GM10266 (cell line): ENCODE results near the gene NPAS3.
A peak's percentile ranks its signal among the peaks of the same experiment; 100 is the strongest.

Experiments used
- DNase-seq: peaks from one replicate; pipeline ENCODE4 v3.0.0; 2012; ENCODE audit errors: extremely low spot score
- CTCF ChIP-seq: IDR thresholded peaks from 2 replicates; pipeline ENCODE4 v1.5.1; 2012; ENCODE audit warnings: mild to moderate bottlenecking, low read depth; ENCODE audit not compliant: control insufficient read depth, insufficient read depth; ENCODE audit errors: missing control alignments

NPAS3 gene

GRCh38 chr14:33563191-33563900 lies 624.7 kb downstream of the NPAS3 start:
- TF ChIP-seq CTCF = no peak
- DNase-seq = no peak

GRCh38 chr14:33563901-33564197 lies 625.2 kb downstream of the NPAS3 start:
- DNase-seq = no peak
- no peak for TF ChIP-seq CTCF

GRCh38 chr14:33564774-33565630 lies 626.3 kb downstream of the NPAS3 start:
- peak; percentile 5 for DNase-seq
- TF ChIP-seq CTCF = no peak

DNA sequence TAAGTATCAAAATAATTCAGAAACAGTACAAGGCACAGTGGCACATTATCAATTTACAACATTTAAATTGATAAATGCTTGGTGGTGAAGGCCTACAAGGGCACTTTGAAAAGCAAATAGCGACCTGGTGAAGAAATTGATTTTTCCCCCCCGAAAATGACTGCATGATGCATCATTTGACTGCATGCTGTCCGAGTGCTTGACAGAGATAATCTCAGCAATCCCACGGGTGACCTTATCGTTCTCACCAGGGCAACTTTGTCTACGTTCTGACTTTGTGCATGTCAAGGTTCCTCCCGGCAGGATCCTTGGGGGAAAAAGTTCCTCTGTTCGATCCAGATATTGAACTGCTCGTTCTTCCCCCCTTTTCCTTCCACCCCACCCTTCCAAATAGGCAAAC lies 627.4 kb downstream of the NPAS3 start:
- no peak for DNase-seq
- no peak for TF ChIP-seq CTCF

GRCh38 chr14:33567023-33567728 lies 628.5 kb downstream of the NPAS3 start:
- no peak for DNase-seq

GRCh38 chr14:33567731-33568130 lies 629.1 kb downstream of the NPAS3 start:
- DNase-seq = no peak
- TF ChIP-seq CTCF = no peak

More at GRCh38 chr14:33567023-33567728, 628.5 kb downstream of the NPAS3 start:
- no peak for TF ChIP-seq CTCF
